ENCODE results near the gene BAIAP3. TPM values are rescaled to one million over a fixed set of nuclear protein-coding genes. Genes with fewer than 3 reads are reported as not detected.

Gene BAIAP3
- total and polyA plus RNA-seq, 2 of the 4 experiments (the other 2 are of a cell fraction) = 0.36 to 0.65 TPM

GRCh38 chr16:1316033-1316405 lies 17.4 kb upstream of the BAIAP3 start:
- Histone ChIP-seq H3K56ac (ENCODE audit: extremely low read depth, insufficient read depth, low read length) (no peak overlapping the region), H3K4me1 (ENCODE audit: control insufficient read depth, insufficient read depth, low read length) (peaks cover 15% of the 10 kb centered on the region), H4K8ac (ENCODE audit: low read depth in 2 of 2, low read length in 2 of 2) (no peak overlapping the region), H4K91ac (ENCODE audit: insufficient read depth, low read depth, low read length) (no peak overlapping the region), H2BK20ac (ENCODE audit: low read depth, low read length) (no peak overlapping the region), H3K9ac (ENCODE audit: low read depth, low read length) (no peak overlapping the region), H2BK15ac (ENCODE audit: low read depth, low read length) (no peak overlapping the region), H3K4me2 (ENCODE audit: low read depth, low read length) (no peak overlapping the region), H3K9me1 (ENCODE audit: insufficient read depth, low read length) (peaks cover 6% of the 10 kb centered on the region), H3K14ac (replicated peaks; ENCODE audit: low read depth, low read length) (no peak overlapping the region), H4K5ac (ENCODE audit: low read depth, low read length) (no peak overlapping the region), H2BK120ac (ENCODE audit: low read depth, low read length) (no peak overlapping the region), H3K27ac (ENCODE audit: insufficient read depth, low read length) (no peak overlapping the region), H3K4ac (ENCODE audit: low read depth, low read length) (no peak overlapping the region), H3K36me3 (ENCODE audit: control insufficient read depth, insufficient read depth, low read length) (peaks cover 79% of the 10 kb centered on the region), H3K4me3 (ENCODE audit: insufficient read depth, low read depth, low read length) (no peak overlapping the region), H3K27me3 (ENCODE audit: control insufficient read depth, insufficient read depth, low read length) (no peaks in the 10 kb centered on the region), H3K9me3 (ENCODE audit: control insufficient read depth, insufficient read depth, low read length) (no peaks in the 10 kb centered on the region), H3K18ac (ENCODE audit: low read depth, low read length) (no peak overlapping the region), H2AFZ (replicated peaks; ENCODE audit: low read length, poor library complexity) (peak overlapping the region; percentile 8), H2AK5ac (ENCODE audit: low read depth, low read length) (no peak overlapping the region), H2AK9ac (replicated peaks; ENCODE audit: low read depth, low read length, poor library complexity) (no peak overlapping the region), H3K79me1 (ENCODE audit: low read depth in 1 of 2, low read length in 2 of 2) (peaks cover 10 to 47% of the 10 kb centered on the region in 2 experiments), H4K20me1 (ENCODE audit: insufficient read depth, low read length) (peaks cover 91% of the 10 kb centered on the region), H3K23ac (ENCODE audit: low read depth, low read length) (no peak overlapping the region), H2BK5ac (ENCODE audit: low read depth, low read length, poor library complexity, severe bottlenecking) (no peak overlapping the region)
- TF ChIP-seq RCOR1 (IDR thresholded peaks at IDR 0.05; ENCODE audit: insufficient replicate concordance, low read length) = no peak
- TF ChIP-seq POLR2A (IDR thresholded peaks at IDR 0.05; ENCODE audit: low read depth, low read length) = no peak
- no peak for TF ChIP-seq CEBPB (IDR thresholded peaks at IDR 0.05; ENCODE audit: low read depth, low read length)
- no peak for TF ChIP-seq MXI1 (IDR thresholded peaks at IDR 0.05; ENCODE audit: borderline replicate concordance, low read depth, low read length)
- no peak for TF ChIP-seq NFE2L2 (IDR thresholded peaks at IDR 0.05; ENCODE audit: low read depth, low read length)
- in situ Hi-C loops (cut with MboI; ENCODE audit: low sequenced_read_pairs) (no loop called here), dilution Hi-C loops (cut with HindIII; ENCODE audit: low sequenced_read_pairs, unreplicated experiment) (no loop called here), intact Hi-C loops (cut with micrococcal nuclease) (no loop called here)
- POLR2A ChIA-PET (ENCODE audit: unreplicated experiment) = no interaction called here
- BruUV-seq (replicated peaks) = no TSS peak
- 94% methylated on average over 6 of the region's 14 CpGs; no CpG with 5 or more reads in 1 of the 2 experiments for WGBS, 2 experiments (ENCODE audit: extremely low coverage in 2 of 2, insufficient read length in 1 of 2)
- DNase-seq (no peak), ATAC-seq (ENCODE audit: low read depth) (no peak)
- CTCF ChIA-PET = no interaction called here

Data from IMR-90 (cell line).